Activated CD4-positive, alpha-beta memory T cell treated with anti-CD3 and anti-CD28 coated beads for 36 hours (primary cell): ENCODE measurements around the gene FKBP5. TPM values are rescaled to one million over a fixed set of nuclear protein-coding genes. Genes with fewer than 3 reads are reported as not detected.
"Not testable (repeated sequence)": the region's sequence is repeated elsewhere in the genome, so short reads cannot be mapped to it uniquely, and the experiment has no call there.

Experiments used
- CTCF ChIA-PET: fragments of 350-600 bp; sonication (Branson Sonifier 250); formaldehyde crosslinking; loops from one replicate; lab custom pipeline; 2021; ENCODE audit warnings: antibody characterized with exemption, inconsistent platforms; lab: Charles Lee
- POLR2A ChIA-PET: fragments of 350-600 bp; sonication (Branson Sonifier 250); formaldehyde crosslinking; loops from one replicate; lab custom pipeline; 2021; ENCODE audit warnings: antibody characterized with exemption; lab: Charles Lee
- DNase-seq: peaks from one replicate; pipeline ENCODE4 v3.0.0-alpha.2; 2020
- H3K27ac Mint-ChIP-seq: one replicate; pipeline ENCODE4 v1.8.0; 2021; ENCODE audit warnings: mixed read lengths
- H3K27me3 Mint-ChIP-seq: one replicate; pipeline ENCODE4 v1.8.0; 2021; ENCODE audit warnings: mixed read lengths
- H3K36me3 Mint-ChIP-seq: one replicate; pipeline ENCODE4 v1.8.0; 2021; ENCODE audit warnings: mixed read lengths
- H3K4me1 Mint-ChIP-seq: one replicate; pipeline ENCODE4 v1.8.0; 2021; ENCODE audit warnings: low read depth, mixed read lengths
- H3K4me3 Mint-ChIP-seq: one replicate; pipeline ENCODE4 v1.8.0; 2021; ENCODE audit warnings: mild to moderate bottlenecking, mixed read lengths
- H3K9me3 Mint-ChIP-seq: one replicate; pipeline ENCODE4 v1.8.0; 2021; ENCODE audit warnings: mixed read lengths
- intact Hi-C: fragments of 100-400 bp; cut with micrococcal nuclease; formaldehyde crosslinking; loops from one replicate; pipeline ENCODE4 v1.15.1; 2023
- total RNA-seq, 2 experiments: library from RNA; stranded (reverse); gene quantifications; one replicate each; pipeline ENCODE4 v1.2.3, GENCODE V29; 2021

Gene FKBP5
- total RNA-seq, 2 experiments from 2014 or later: 111 to 112 TPM

GRCh38 chr6:35609588-35609987, 79.1 kb downstream of the FKBP5 start:
- peaks cover 51% of the 10 kb centered on the region for H3K36me3 Mint-ChIP-seq
- H3K27me3 Mint-ChIP-seq: no peaks in the 10 kb centered on the region
- intact Hi-C loops: no loop called here
- ChIA-PET CTCF (interaction anchor here (0.9 to 2.1 kb wide), 2 partner anchors 118 to 127 kb away, joined by 4 to 10 read pairs; partner anchors contain the start of gene ARMC12), POLR2A (interaction anchor here (2.1 kb wide), 1 partner anchor 7 kb away, joined by 4 read pairs; no protein-coding TSS in a partner anchor)
- no peak overlapping the region for H3K27ac Mint-ChIP-seq
- DNase-seq: no peak
- no peak overlapping the region for H3K4me3 Mint-ChIP-seq
- H3K9me3 Mint-ChIP-seq: peaks cover 7% of the 10 kb centered on the region
- peaks cover 58% of the 10 kb centered on the region for H3K4me1 Mint-ChIP-seq

GRCh38 chr6:35607517-35608233, 81.0 kb downstream of the FKBP5 start:
- no peak overlapping the region for H3K27ac Mint-ChIP-seq
- no peaks in the 10 kb centered on the region for H3K27me3 Mint-ChIP-seq
- peaks cover 4% of the 10 kb centered on the region for H3K9me3 Mint-ChIP-seq
- peaks cover 57% of the 10 kb centered on the region for H3K4me1 Mint-ChIP-seq
- peaks cover 39% of the 10 kb centered on the region for H3K36me3 Mint-ChIP-seq
- intact Hi-C loops: no loop called here
- CTCF ChIA-PET: interaction anchor here (1.0 to 2.3 kb wide), 3 partner anchors 15 to 129 kb away, joined by 4 to 9 read pairs (median 4); partner anchors contain the start of gene ARMC12
- no peak overlapping the region for H3K4me3 Mint-ChIP-seq
- POLR2A ChIA-PET: interaction anchor here (0.7 kb wide), 1 partner anchor 626 kb away, joined by 5 read pairs; no protein-coding TSS in a partner anchor
- DNase-seq: no peak

- Mint-ChIP-seq H3K27ac (peak overlapping the region; percentile 21), H3K4me1 (peaks cover 56% of the 10 kb centered on the region), H3K27me3 (no peaks in the 10 kb centered on the region), H3K4me3 (no peak overlapping the region), H3K9me3 (no peaks in the 10 kb centered on the region), H3K36me3 (peaks cover 22% of the 10 kb centered on the region)
- CTCF ChIA-PET: interaction anchor here (0.8 to 2.3 kb wide), 4 partner anchors 17 to 83 kb away, joined by 3 to 6 read pairs (median 3); no protein-coding TSS in a partner anchor
- intact Hi-C loops: no loop called here
- POLR2A ChIA-PET: no interaction called here
- no peak for DNase-seq
These were observed 83.1 kb downstream of the FKBP5 start for GRCh38 chr6:35605600-35605999.

GRCh38 chr6:35603326-35604202, 85.2 kb downstream of the FKBP5 start:
- intact Hi-C loops: loop anchor here (2.0 to 5.0 kb wide), 2 partner anchors 64 to 129 kb away; no protein-coding TSS in a partner anchor
- peaks cover 17% of the 10 kb centered on the region for H3K36me3 Mint-ChIP-seq
- ChIA-PET CTCF (interaction anchor here (0.6 to 3.5 kb wide), 8 partner anchors 16 to 492 kb away, joined by 3 to 37 read pairs (median 4); partner anchors contain the start of gene ARMC12), POLR2A (interaction anchor here (0.9 to 1.4 kb wide), 2 partner anchors 77 to 115 kb away, joined by 3 to 4 read pairs; no protein-coding TSS in a partner anchor)
- no peaks in the 10 kb centered on the region for H3K27me3 Mint-ChIP-seq
- peaks cover 66% of the 10 kb centered on the region for H3K4me1 Mint-ChIP-seq
- DNase-seq: no peak
- no peak overlapping the region for H3K4me3 Mint-ChIP-seq
- no peaks in the 10 kb centered on the region for H3K9me3 Mint-ChIP-seq
- peak overlapping the region; percentile 75 for H3K27ac Mint-ChIP-seq

GRCh38 chr6:35602133-35602946, 86.4 kb downstream of the FKBP5 start:
- Mint-ChIP-seq H3K27me3 (no peaks in the 10 kb centered on the region), H3K4me3 (peak overlapping the region; percentile 39), H3K27ac (peak overlapping the region; percentile 75), H3K9me3 (no peaks in the 10 kb centered on the region), H3K4me1 (peaks cover 67% of the 10 kb centered on the region), H3K36me3 (peaks cover 16% of the 10 kb centered on the region)
- CTCF ChIA-PET: interaction anchor here (0.6 to 3.5 kb wide), 12 partner anchors 11 to 138 kb away, joined by 3 to 37 read pairs (median 4); partner anchors contain the start of gene ARMC12
- POLR2A ChIA-PET: interaction anchor here (0.9 to 1.4 kb wide), 5 partner anchors 8 to 116 kb away, joined by 3 to 5 read pairs (median 4); no protein-coding TSS in a partner anchor
- intact Hi-C loops: loop anchor here (2.0 to 5.0 kb wide), 2 partner anchors 65 to 130 kb away; no protein-coding TSS in a partner anchor
- no peak for DNase-seq

- Mint-ChIP-seq H3K27me3 (no peaks in the 10 kb centered on the region), H3K4me1 (peaks cover 73% of the 10 kb centered on the region), H3K4me3 (peak overlapping the region; percentile 54), H3K27ac (peak overlapping the region; percentile 80), H3K9me3 (no peaks in the 10 kb centered on the region), H3K36me3 (peaks cover 23% of the 10 kb centered on the region)
- DNase-seq: peak; percentile 76
- ChIA-PET POLR2A (interaction anchor here (0.6 to 1.5 kb wide), 6 partner anchors 9 to 86 kb away, joined by 3 to 5 read pairs (median 4); no protein-coding TSS in a partner anchor), CTCF (interaction anchor here (0.6 to 3.5 kb wide), 8 partner anchors 10 to 139 kb away, joined by 3 to 37 read pairs (median 4); partner anchors contain the start of gene ARMC12)
- intact Hi-C loops: loop anchor here (2.0 to 5.0 kb wide), 3 partner anchors 66 to 131 kb away; no protein-coding TSS in a partner anchor
These were observed 87.2 kb downstream of the FKBP5 start for GRCh38 chr6:35601331-35602132.

GRCh38 chr6:35600659-35601125, 88.0 kb downstream of the FKBP5 start:
- Mint-ChIP-seq H3K4me1 (peaks cover 73% of the 10 kb centered on the region), H3K9me3 (no peaks in the 10 kb centered on the region), H3K27me3 (no peaks in the 10 kb centered on the region), H3K36me3 (peaks cover 24% of the 10 kb centered on the region), H3K4me3 (peak overlapping the region; percentile 54), H3K27ac (peak overlapping the region; percentile 80)
- intact Hi-C loops: loop anchor here (2.0 to 5.0 kb wide), 2 partner anchors 67 to 80 kb away; no protein-coding TSS in a partner anchor
- CTCF ChIA-PET: interaction anchor here (3.2 to 3.5 kb wide), 3 partner anchors 9 to 136 kb away, joined by 15 to 37 read pairs (median 21); partner anchors contain the start of gene ARMC12
- POLR2A ChIA-PET: interaction anchor here (1.4 to 1.5 kb wide), 2 partner anchors 9 to 87 kb away, joined by 3 to 5 read pairs; no protein-coding TSS in a partner anchor
- DNase-seq: no peak

- Mint-ChIP-seq H3K9me3 (no peaks in the 10 kb centered on the region), H3K27me3 (no peaks in the 10 kb centered on the region), H3K4me1 (peaks cover 76% of the 10 kb centered on the region), H3K4me3 (peak overlapping the region; percentile 54), H3K36me3 (peaks cover 22% of the 10 kb centered on the region), H3K27ac (peak overlapping the region; percentile 80)
- DNase-seq: no peak
- intact Hi-C loops: loop anchor here (2.0 to 5.0 kb wide), 2 partner anchors 67 to 81 kb away; no protein-coding TSS in a partner anchor
- ChIA-PET POLR2A (interaction anchor here (0.5 to 1.5 kb wide), 2 partner anchors 8 to 366 kb away, joined by 3 read pairs; no protein-coding TSS in a partner anchor), CTCF (interaction anchor here (0.8 to 3.5 kb wide), 4 partner anchors 8 to 28 kb away, joined by 3 to 21 read pairs (median 10); no protein-coding TSS in a partner anchor)
These were observed 88.7 kb downstream of the FKBP5 start for GRCh38 chr6:35599761-35600658.

GRCh38 chr6:35598621-35599020, 90.1 kb downstream of the FKBP5 start:
- H3K4me1 Mint-ChIP-seq: peaks cover 76% of the 10 kb centered on the region
- H3K9me3 Mint-ChIP-seq, H3K4me3 Mint-ChIP-seq, POLR2A ChIA-PET, H3K27ac Mint-ChIP-seq, intact Hi-C loops, DNase-seq, H3K27me3 Mint-ChIP-seq: not testable (repeated sequence)
- CTCF ChIA-PET: interaction anchor here (0.9 to 1.0 kb wide), 2 partner anchors 25 to 138 kb away, joined by 3 to 4 read pairs; partner anchors contain the start of gene ARMC12
- H3K36me3 Mint-ChIP-seq: peaks cover 34% of the 10 kb centered on the region
